Natural killer cell (primary cell): ENCODE data around the gene HIP1R. TPM values are rescaled to one million over a fixed set of nuclear protein-coding genes. Genes with fewer than 3 reads are reported as not detected.

Source experiments
- ATAC-seq, 3 donors: fragments of 150-1000 bp in 2 of 3; fragments of 200-7000 bp in 1 of 3; cut with Tn5 transposase; 1 replicate in 1 of 3; 2 replicates in 2 of 3; pipeline ENCODE4 v1.10.0; 2021; ENCODE audit warnings: mild to moderate bottlenecking in 2 of 3, moderate library complexity in 2 of 3
- DNase-seq, 2 donors: peaks; one replicate each; pipeline versions ENCODE4 v3.0.0 to v3.0.0-alpha.2; 2013 to 2021; ENCODE audit warnings: mixed read lengths in 1 of 2
- H3K27ac ChIP-seq: one replicate; pipeline ENCODE4 v1.5.1; 2013; ENCODE audit warnings: mild to moderate bottlenecking, low read length
- H3K27me3 ChIP-seq: one replicate; pipeline ENCODE4 v1.6.1; 2013; ENCODE audit warnings: low read length; ENCODE audit not compliant: control insufficient read depth, insufficient read depth
- H3K36me3 ChIP-seq: one replicate; pipeline ENCODE4 v1.6.1; 2013; ENCODE audit warnings: low read length; ENCODE audit not compliant: control insufficient read depth, insufficient read depth
- H3K4me1 ChIP-seq: one replicate; pipeline ENCODE4 v1.6.1; 2013; ENCODE audit warnings: low read length; ENCODE audit not compliant: control insufficient read depth, insufficient read depth
- H3K4me3 ChIP-seq: one replicate; pipeline ENCODE4 v1.5.1; 2013; ENCODE audit warnings: low read length
- H3K9me3 ChIP-seq: one replicate; pipeline ENCODE4 v1.6.1; 2013; ENCODE audit warnings: low read length; ENCODE audit not compliant: control insufficient read depth, insufficient read depth
- H3K27ac Mint-ChIP-seq, 2 donors: one replicate each; pipeline ENCODE4 v1.8.0; 2022; ENCODE audit warnings: mild to moderate bottlenecking in 2 of 2, mixed read lengths in 2 of 2, moderate library complexity in 1 of 2
- H3K27me3 Mint-ChIP-seq, 2 donors: one replicate each; pipeline ENCODE4 v1.8.0; 2022; ENCODE audit warnings: low read depth in 2 of 2, mixed read lengths in 2 of 2
- H3K36me3 Mint-ChIP-seq: one replicate; pipeline ENCODE4 v1.8.0; 2022; ENCODE audit warnings: mixed read lengths
- H3K4me1 Mint-ChIP-seq, 2 donors: one replicate each; pipeline ENCODE4 v1.8.0; 2022; ENCODE audit warnings: mixed read lengths in 2 of 2
- H3K4me3 Mint-ChIP-seq: one replicate; pipeline ENCODE4 v1.8.0; 2022; ENCODE audit warnings: mild to moderate bottlenecking, moderate library complexity, mixed read lengths
- H3K9me3 Mint-ChIP-seq, 2 donors: one replicate each; pipeline ENCODE4 v1.8.0; 2022; ENCODE audit warnings: mixed read lengths in 2 of 2
- CTCF ChIP-seq: fragments of 200-600 bp; IDR thresholded peaks from one replicate; pipeline ENCODE4 v1.8.0; 2022; ENCODE audit warnings: antibody characterized with exemption
- WGBS: methylation state at CpG from one replicate; pipeline ENCODE4 v1.1.7; 2013; ENCODE audit warnings: missing lambda C conversion rate; ENCODE audit not compliant: insufficient coverage; 5-methylcytosine and 5-hydroxymethylcytosine counted together
- intact Hi-C: fragments of 100-400 bp; cut with micrococcal nuclease; formaldehyde crosslinking; loops from one replicate; pipeline ENCODE4 v1.14.2; 2022
- total RNA-seq, 4 donors: library from RNA; stranded (reverse); fragments of 120-200 nt in 1 of 4; gene quantifications; one replicate each; pipeline versions ENCODE4 v1.2.3 to v1.2.4, GENCODE V29; 2013 to 2022

The HIP1R gene
- total RNA-seq, 3 donors from 2014 or later (not counting 1 experiment from before 2014, with no cell fraction given), result 78.6 to 93.1 (median 85.5) TPM

GRCh38 chr12:122865268-122866231, 30.3 kb downstream of the HIP1R start:
- no peaks in the 10 kb centered on the region for H3K36me3 Mint-ChIP-seq
- DNase-seq, result peak in 1 of 2 donors; percentile 56
- no peak overlapping the region for H3K27ac ChIP-seq
- peaks cover 76% of the 10 kb centered on the region for H3K36me3 ChIP-seq
- intact Hi-C loops, result loop anchor here (2.0 kb wide), 1 partner anchor 81 kb away; no protein-coding TSS in a partner anchor
- TF ChIP-seq CTCF, result peak; percentile 20
- H3K9me3 ChIP-seq, result no peaks in the 10 kb centered on the region
- 86% methylated on average over 43 of the region's 43 CpGs for WGBS
- H3K4me3 ChIP-seq, result no peak overlapping the region
- no peaks in the 10 kb centered on the region for H3K27me3 ChIP-seq
- no peak overlapping the region for H3K4me3 Mint-ChIP-seq
- H3K4me1 ChIP-seq, result peaks cover 32% of the 10 kb centered on the region
- H3K4me1 Mint-ChIP-seq, result peaks cover 26 to 33% of the 10 kb centered on the region in 2 donors
- peak in 2 of 3 donors; percentile 29 to 40 for ATAC-seq
- H3K27me3 Mint-ChIP-seq, result no peaks in the 10 kb centered on the region
- peak overlapping the region; percentile 47 to 81 for H3K27ac Mint-ChIP-seq
- H3K9me3 Mint-ChIP-seq, result no peaks in the 10 kb centered on the region

GRCh38 chr12:122866379-122866778, 31.1 kb downstream of the HIP1R start:
- peaks cover 78% of the 10 kb centered on the region for H3K36me3 ChIP-seq
- intact Hi-C loops, result loop anchor here (2.0 kb wide), 1 partner anchor 80 kb away; no protein-coding TSS in a partner anchor
- H3K27ac ChIP-seq, result no peak overlapping the region
- DNase-seq, result no peak
- no peak for TF ChIP-seq CTCF
- H3K9me3 ChIP-seq, result no peaks in the 10 kb centered on the region
- Mint-ChIP-seq H3K27ac (peak overlapping the region; percentile 58 to 81), H3K27me3 (no peaks in the 10 kb centered on the region), H3K4me1 (peaks cover 34 to 41% of the 10 kb centered on the region in 2 donors), H3K36me3 (no peaks in the 10 kb centered on the region), H3K9me3 (no peaks in the 10 kb centered on the region), H3K4me3 (peak overlapping the region; percentile 45)
- WGBS, result 98% methylated on average over 17 of the region's 17 CpGs
- no peaks in the 10 kb centered on the region for H3K27me3 ChIP-seq
- H3K4me1 ChIP-seq, result peaks cover 35% of the 10 kb centered on the region
- no peak for ATAC-seq
- H3K4me3 ChIP-seq, result no peak overlapping the region

GRCh38 chr12:122866950-122867607, 31.8 kb downstream of the HIP1R start:
- H3K9me3 Mint-ChIP-seq, result no peaks in the 10 kb centered on the region
- H3K9me3 ChIP-seq, result no peaks in the 10 kb centered on the region
- DNase-seq, result no peak
- ATAC-seq, result no peak
- peaks cover 41 to 48% of the 10 kb centered on the region in 2 donors for H3K4me1 Mint-ChIP-seq
- peaks cover 42% of the 10 kb centered on the region for H3K4me1 ChIP-seq
- H3K27me3 Mint-ChIP-seq, result no peaks in the 10 kb centered on the region
- H3K27ac ChIP-seq, result no peak overlapping the region
- H3K4me3 ChIP-seq, result no peak overlapping the region
- peak overlapping the region; percentile 58 to 81 for H3K27ac Mint-ChIP-seq
- TF ChIP-seq CTCF, result no peak
- H3K4me3 Mint-ChIP-seq, result peak overlapping the region; percentile 45
- no peaks in the 10 kb centered on the region for H3K36me3 Mint-ChIP-seq
- intact Hi-C loops, result loop anchor here (2.0 kb wide), 1 partner anchor 80 kb away; no protein-coding TSS in a partner anchor
- WGBS, result 97% methylated on average over 36 of the region's 36 CpGs
- peaks cover 73% of the 10 kb centered on the region for H3K36me3 ChIP-seq
- no peaks in the 10 kb centered on the region for H3K27me3 ChIP-seq
